ENCODE data around the gene CA10. TPM values are rescaled to one million over a fixed set of nuclear protein-coding genes. Genes with fewer than 3 reads are reported as not detected.

The CA10 gene
- total RNA-seq, 1 experiment from 2014 or later, result 0.46 TPM

GRCh38 chr17:52155301-52155700, 3.2 kb downstream of the CA10 start:
- no peaks in the 10 kb centered on the region for H3K4me1 ChIP-seq (ENCODE audit: insufficient read depth, low read length)
- no peaks in the 10 kb centered on the region for H4K20me1 ChIP-seq (ENCODE audit: control insufficient read depth, insufficient read depth, insufficient read length)
- H3K79me1 ChIP-seq (ENCODE audit: insufficient read depth, low read depth, low read length, poor library complexity, severe bottlenecking), result no peaks in the 10 kb centered on the region
- H3K27me3 ChIP-seq (ENCODE audit: insufficient read depth, low read length), result peaks cover 26% of the 10 kb centered on the region; the same call in 1 of the 2 replicates
- no peaks in the 10 kb centered on the region for H3K9me3 ChIP-seq (ENCODE audit: control insufficient read depth, low read depth, low read length)
- no peaks in the 10 kb centered on the region for H3K79me2 ChIP-seq (ENCODE audit: insufficient read depth, low read length)
- DNase-seq, result no peak
- Mint-ChIP-seq H3K27me3 (ENCODE audit: low read depth) (peaks cover 71% of the 10 kb centered on the region), H3K4me3 (no peak overlapping the region), H3K9me3 (no peaks in the 10 kb centered on the region; a peak in 1 of 5 replicates), H3K36me3 (ENCODE audit: insufficient read depth in 1 of 3, low read depth in 3 of 3) (no peaks in the 10 kb centered on the region), H3K4me1 (peaks cover 18 to 28% of the 10 kb centered on the region in 2 experiments), H3K27ac (no peak overlapping the region)
- no peak overlapping the region for H4K8ac ChIP-seq (replicated peaks; ENCODE audit: insufficient read length, low read depth, low read length)
- no peak overlapping the region for H4K91ac ChIP-seq (ENCODE audit: insufficient read length, low read depth, low read length)
- no peak for TF ChIP-seq CTCF (conservative IDR thresholded peaks at IDR 0.05)
- H2AFZ ChIP-seq (ENCODE audit: low read length), result no peak overlapping the region
- H3K4ac ChIP-seq (ENCODE audit: low read depth, low read length), result no peak overlapping the region
- H2AK5ac ChIP-seq (ENCODE audit: insufficient read length, low read length), result no peak overlapping the region
- no peak overlapping the region for H3K18ac ChIP-seq (ENCODE audit: insufficient read length, low read depth, low read length)
- no peak overlapping the region for H3K27ac ChIP-seq (ENCODE audit: insufficient read length, low read depth, low read length)
- H4K5ac ChIP-seq (ENCODE audit: insufficient read length, low read depth, low read length), result no peak overlapping the region
- H3K4me2 ChIP-seq (ENCODE audit: insufficient read depth, insufficient read length, low read length), result no peak overlapping the region
- no peak overlapping the region for H3K14ac ChIP-seq (ENCODE audit: insufficient read depth, low read length)
- no peak overlapping the region for H2BK5ac ChIP-seq (ENCODE audit: insufficient read length, low read length)
- H3K23ac ChIP-seq (ENCODE audit: insufficient read length, low read depth, low read length), result no peak overlapping the region
- H3K23me2 ChIP-seq (ENCODE audit: insufficient read length, low read depth, low read length, poor library complexity, severe bottlenecking), result peaks cover 23% of the 10 kb centered on the region
- no peak overlapping the region for H3T11ph ChIP-seq (ENCODE audit: low read length)
- no peak overlapping the region for H2BK20ac ChIP-seq (ENCODE audit: low read depth, low read length, poor library complexity, severe bottlenecking)
- H2BK120ac ChIP-seq (ENCODE audit: low read depth, low read length, poor library complexity, severe bottlenecking), result no peak overlapping the region
- H3K9ac ChIP-seq (ENCODE audit: extremely low read depth, insufficient read length, low read length), result no peak overlapping the region
- no peak overlapping the region for H3K56ac ChIP-seq (ENCODE audit: insufficient read length, low read depth, low read length)
- H2BK12ac ChIP-seq (ENCODE audit: insufficient read length, low read depth, low read length), result no peak overlapping the region
- no peak overlapping the region for H2BK15ac ChIP-seq (ENCODE audit: low read depth, low read length)

Data from H9 (cell line).